Right ventricle myocardium superior (tissue), 1 donor: ENCODE measurements around the gene NKRF. TPM values are rescaled to one million over a fixed set of nuclear protein-coding genes. Genes with fewer than 3 reads are reported as not detected.
A peak's percentile ranks its signal among the peaks of the same experiment; 100 is the strongest.
"Not testable (repeated sequence)": the region's sequence is repeated elsewhere in the genome, so short reads cannot be mapped to it uniquely, and the experiment has no call there.

ENCODE experiments used
- ATAC-seq: fragments of 200-7000 bp; cut with Tn5 transposase; one replicate; pipeline ENCODE4 v1.9.1; 2020; ENCODE audit warnings: mild to moderate bottlenecking; ENCODE audit not compliant: poor library complexity
- DNase-seq: peaks from one replicate; pipeline ENCODE4 v3.0.0-alpha.2; 2020
- intact Hi-C: fragments of 100-400 bp; cut with DNase I; formaldehyde crosslinking; loops from one replicate; pipeline ENCODE4 v1.11.2; 2022
- long read RNA-seq: library from polyadenylated mRNA; unstranded; transcript quantifications from one replicate; pipeline ENCODE4 v2.0.0, GENCODE V29; 2021
- total RNA-seq: library from RNA; stranded (reverse); fragmentation: NEBNext Ultra II Directional; extraction: Animal tissue kit (Norgen Biotek cat#: 25700); gene quantifications from one replicate; pipeline ENCODE4 v1.2.1, GENCODE V29; 2021
- donor health status: DM: no; HTN: yes; CAD: no; lungs with severe emphysema.

Gene NKRF
- 4.6 TPM for total RNA-seq
- long read RNA-seq, transcript NKRF-201 (3 exons, 3,817 nt) = major isoform, 6 of 8 reads
- long read RNA-seq, partial matches to known transcripts = 0 of 8 reads
- long read RNA-seq, other reads (novel, unspliced or antisense) = 1 of 8 reads

DNA sequence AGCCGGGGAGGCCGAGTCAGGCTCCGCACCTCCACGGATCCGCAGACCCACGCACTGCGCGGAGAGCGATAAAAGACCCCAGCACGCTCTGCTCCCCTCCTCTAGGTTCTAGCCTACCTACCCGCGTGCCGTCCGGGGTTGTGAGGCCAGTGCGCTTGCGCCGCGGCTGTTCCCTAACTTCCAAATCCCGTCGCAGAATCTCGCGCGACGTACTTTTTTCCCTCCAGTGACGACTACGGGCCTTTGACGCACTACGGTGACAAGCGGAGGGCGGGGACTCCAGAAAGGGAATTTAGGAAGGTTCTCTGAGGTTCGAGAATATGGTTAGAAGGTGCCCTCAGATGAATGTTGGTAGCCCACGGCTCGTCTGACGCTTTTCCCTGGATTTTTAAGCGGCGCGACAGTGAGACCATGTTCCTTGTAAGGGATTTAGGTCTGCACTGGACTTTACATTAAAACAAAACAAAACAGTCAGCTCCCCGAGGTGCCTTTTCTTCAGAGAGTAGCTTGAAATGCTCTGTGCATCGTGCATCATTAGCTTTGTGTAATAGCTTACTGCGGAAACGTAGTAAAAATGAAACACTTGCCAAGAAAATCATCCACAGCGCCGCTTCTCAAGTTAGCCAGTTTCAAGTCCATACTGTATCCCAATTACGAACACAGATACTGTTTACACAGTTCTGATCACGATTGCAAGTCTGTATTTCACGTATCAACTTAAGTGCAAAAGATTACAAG is at the start of gene NKRF:
TSS of gene NKRF (minus strand) at position 145 of the 738 bp plus-strand sequence.
- intact Hi-C loops = no loop called here
- ATAC-seq = peak; percentile 98
- peak; percentile 96 for DNase-seq

GRCh38 chrX:119655125-119655524 is 48.9 kb upstream of the NKRF start:
- intact Hi-C loops = no loop called here
- peak; percentile 36 for ATAC-seq
- DNase-seq = no peak

DNA sequence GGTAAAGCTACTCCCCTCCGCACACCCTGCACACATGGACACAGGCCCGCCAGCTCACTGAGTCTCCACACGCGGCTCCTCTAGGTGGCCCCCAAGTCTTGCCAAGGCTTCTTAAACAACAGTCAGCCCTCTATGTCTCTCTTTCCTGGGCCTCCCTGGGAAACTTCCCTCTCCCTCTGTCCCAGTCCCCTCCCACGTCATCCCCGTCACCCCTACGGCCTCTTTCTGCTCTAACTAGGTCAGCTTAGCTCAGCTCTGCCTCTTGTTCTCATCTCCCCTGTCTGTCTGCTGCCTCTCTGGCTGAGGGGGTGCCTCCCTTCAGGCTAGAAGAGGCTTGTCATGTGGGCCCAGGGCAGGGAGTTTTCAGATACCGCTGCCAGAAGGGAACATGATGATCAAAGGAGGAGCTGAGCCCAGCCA is 47.9 kb upstream of the NKRF start:
- intact Hi-C loops = no loop called here
- DNase-seq (peak; percentile 57), ATAC-seq (peak; percentile 83)

DNA sequence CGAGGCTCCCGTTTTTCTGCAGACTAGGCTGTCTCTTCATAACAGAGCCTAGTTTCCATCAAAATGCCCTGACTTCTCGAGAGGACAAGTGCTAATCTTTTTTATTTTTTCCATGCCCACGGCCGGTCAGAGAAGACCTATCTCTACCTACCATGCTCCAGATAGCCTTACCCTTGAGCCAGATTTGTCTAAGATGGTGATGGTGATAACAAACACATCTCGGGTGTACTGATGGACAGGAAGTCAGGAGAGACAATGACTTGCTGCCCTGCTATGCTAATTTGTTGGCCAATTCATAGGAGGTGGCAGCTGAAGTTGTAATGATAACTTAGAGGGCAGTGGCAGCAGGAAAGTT is 42.2 kb upstream of the NKRF start:
- ATAC-seq = no peak
- intact Hi-C loops = no loop called here
- no peak for DNase-seq

- intact Hi-C loops = no loop called here
- DNase-seq (no peak), ATAC-seq (no peak)
Measured at GRCh38 chrX:119647552-119648420, 41.6 kb upstream of the NKRF start.

GRCh38 chrX:119647089-119647488 is 40.9 kb upstream of the NKRF start:
- ATAC-seq (no peak), DNase-seq (no peak)
- intact Hi-C loops = no loop called here

DNA sequence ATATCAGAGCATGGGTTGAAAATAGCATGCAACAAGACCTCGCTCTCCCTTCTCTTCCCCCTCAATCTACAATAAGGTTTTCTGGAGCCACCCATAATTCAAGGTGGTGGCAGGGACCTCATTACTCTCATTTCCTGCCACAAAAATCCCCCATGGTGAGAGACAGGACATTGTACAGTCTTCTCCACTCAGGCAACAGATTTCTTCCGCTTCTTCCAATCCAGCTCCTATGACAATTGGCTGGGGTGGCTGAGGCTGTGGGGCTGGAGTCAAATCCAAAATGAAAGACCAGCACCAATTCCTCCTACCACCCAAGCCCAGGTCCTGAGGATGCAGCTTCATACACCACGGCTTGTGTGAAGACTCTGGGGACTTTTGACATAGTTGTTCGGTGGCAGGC is 40.3 kb upstream of the NKRF start:
- DNase-seq (no peak), ATAC-seq (no peak)
- intact Hi-C loops = no loop called here

DNA sequence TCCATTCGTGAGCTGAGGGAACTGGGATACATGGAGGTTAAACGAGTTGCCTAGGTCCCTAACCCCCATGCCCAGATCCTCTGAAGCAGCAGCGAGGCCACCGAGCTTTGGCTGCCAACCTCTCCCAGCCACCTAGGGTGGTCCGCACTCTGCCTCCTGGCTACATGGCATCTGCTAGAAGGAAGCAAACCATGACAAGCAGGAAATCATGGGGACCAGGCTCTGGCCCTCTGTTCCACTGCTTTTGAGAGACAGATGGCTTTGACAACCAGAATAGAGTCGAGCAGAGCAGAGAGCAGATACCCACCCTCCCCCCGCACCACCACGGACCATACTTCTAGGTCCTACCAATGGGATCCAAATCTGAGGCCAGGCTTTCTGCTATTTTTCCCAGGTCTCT is 37.5 kb upstream of the NKRF start:
- intact Hi-C loops = no loop called here
- ATAC-seq (no peak), DNase-seq (no peak)

DNA sequence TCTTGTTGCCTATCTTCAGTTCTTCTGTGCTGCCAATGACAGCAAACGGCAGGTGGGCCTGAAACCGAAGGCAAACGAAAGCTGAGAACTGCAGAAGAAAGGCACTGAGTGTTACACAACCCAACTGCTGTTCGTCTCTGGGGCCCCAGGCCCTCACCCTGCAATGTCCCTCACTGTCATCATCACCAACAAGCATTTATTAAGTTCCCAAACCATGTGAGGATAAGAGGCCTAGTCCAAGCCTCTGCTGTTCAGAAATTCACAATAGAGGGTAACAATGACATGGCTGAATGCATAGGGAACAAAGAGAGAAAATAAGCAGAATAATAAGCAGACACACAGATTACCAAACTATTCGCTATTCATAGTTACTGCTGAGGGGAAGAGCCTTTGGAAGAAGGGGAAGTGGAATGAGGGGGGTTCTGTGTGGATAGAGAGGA is 34.5 kb upstream of the NKRF start:
- ATAC-seq = no peak
- intact Hi-C loops = no loop called here

DNA sequence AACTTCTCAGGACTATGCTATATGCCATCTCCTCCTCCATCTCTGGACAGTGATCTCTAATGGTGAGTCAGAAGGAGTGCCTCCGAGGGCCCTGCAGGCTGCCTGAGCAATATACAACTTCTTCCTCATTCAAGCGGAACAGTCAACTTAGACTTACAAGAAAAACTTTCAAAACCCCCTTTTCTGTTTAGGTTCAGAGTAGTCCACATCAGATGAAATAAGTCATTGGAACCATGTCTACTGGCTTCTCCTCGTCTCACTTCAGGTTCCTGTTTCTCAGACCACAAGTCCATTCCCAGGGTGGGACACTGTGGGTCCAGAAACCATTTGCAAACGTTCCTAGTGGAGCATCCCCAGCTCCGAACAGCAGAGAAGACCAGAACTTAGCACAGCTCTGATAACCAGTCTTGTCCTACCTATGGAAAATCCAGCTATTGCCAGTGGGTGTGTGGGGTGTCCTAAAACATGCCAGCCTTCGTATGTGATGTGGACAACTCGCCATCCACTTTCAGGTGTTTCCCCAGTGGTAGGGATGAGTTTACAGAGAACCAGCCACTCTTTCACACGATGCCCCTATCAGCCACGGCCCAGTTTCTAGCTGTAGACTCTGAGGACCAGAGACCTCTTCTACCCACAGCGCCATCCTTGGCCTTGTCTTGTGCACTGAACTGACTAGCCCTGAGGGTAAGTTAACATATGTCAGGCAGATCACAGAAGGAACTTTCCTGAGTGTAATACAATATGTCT is 32.7 kb upstream of the NKRF start:
- ATAC-seq (no peak), DNase-seq (no peak)
- intact Hi-C loops = no loop called here

More for the DNA sequence above, 34.5 kb upstream of the NKRF start:
- DNase-seq = no peak

DNA sequence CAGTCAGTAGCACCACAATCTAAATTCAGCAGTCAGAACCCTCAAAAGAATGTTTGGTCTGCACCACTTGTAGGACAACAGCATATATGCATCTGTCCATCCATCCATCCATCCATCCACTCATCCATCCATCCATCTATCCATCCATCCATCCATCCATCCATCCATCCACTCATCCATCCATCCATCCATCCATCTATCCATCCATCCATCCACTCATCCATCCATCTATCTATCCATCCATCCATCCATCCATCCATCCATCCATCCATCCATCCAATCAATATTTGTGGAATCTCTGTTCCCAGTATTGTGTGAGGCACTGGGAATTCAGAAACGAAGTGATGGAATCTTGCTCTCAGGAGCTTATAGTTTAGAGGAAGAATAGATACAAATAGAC is 31.2 kb upstream of the NKRF start:
- intact Hi-C loops, DNase-seq, ATAC-seq: not testable (repeated sequence)

DNA sequence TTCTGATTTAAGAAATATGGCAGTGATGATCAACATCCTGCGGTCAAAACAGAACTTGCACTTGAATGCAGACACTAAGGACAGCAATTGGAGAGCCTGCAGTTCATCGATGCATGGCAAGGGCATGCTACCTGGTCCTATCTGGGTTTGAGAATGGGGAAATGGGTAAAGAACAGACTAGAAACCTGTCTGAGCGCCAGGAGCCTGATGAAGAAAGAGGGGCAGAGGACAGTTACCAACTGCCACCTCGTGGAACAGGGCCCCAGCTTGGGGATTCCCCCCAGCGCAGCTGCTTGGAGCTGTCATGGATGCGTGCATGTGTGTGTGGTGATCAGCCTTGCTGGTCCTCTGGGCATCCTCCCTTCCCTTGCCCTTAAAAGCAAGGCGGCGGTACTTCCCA is 30.2 kb upstream of the NKRF start:
- no peak for DNase-seq
- ATAC-seq = no peak
- intact Hi-C loops = no loop called here

DNA sequence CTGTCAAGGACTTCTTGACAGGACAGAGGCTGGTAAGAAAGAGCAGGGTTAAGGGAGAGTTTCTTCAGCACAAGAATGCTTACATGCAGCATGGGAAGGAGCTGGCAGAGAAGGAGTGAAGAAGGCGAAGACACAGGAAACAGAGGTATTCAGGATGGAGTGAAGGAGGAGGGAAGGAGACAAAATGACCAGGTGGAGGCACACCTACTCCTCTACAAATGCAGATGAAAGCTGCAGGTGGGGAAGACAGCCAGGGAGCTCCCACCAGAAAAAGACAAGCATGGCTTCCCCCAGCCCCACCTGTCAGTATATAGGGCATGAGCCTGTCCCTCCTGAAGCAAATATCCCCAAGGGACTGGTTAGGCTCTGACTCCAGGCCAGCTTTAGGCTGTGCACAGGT is 29.6 kb upstream of the NKRF start:
- intact Hi-C loops = no loop called here
- DNase-seq (no peak), ATAC-seq (no peak)

- ATAC-seq (no peak), DNase-seq (no peak)
- intact Hi-C loops = no loop called here
Measured at GRCh38 chrX:119635179-119635578, 29.0 kb upstream of the NKRF start.

DNA sequence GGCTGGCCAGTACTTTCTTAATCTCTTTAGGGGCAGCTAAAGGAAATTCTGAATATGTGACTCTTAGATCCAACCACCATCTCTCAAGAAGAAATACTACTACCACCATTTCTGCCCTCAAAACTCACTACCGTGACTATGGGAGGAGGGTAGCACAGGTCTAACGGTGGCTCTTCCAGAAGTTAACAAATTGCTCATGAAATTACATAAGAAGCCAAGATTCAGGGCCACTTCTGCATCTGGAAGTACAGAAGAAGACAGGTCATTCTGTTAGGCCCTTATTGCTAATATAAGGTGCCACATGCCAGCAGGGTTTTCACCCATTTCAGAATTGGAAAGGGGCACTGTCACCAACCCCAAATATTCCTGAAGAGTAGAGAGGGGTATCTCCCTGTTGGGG is 19.6 kb upstream of the NKRF start:
- ATAC-seq (no peak), DNase-seq (no peak)
- intact Hi-C loops = no loop called here

GRCh38 chrX:119624951-119625668 is 18.9 kb upstream of the NKRF start:
- intact Hi-C loops = no loop called here
- no peak for DNase-seq
- ATAC-seq = no peak

- intact Hi-C loops = no loop called here
- DNase-seq (no peak), ATAC-seq (no peak)
Measured at GRCh38 chrX:119624417-119624816, 18.2 kb upstream of the NKRF start.

DNA sequence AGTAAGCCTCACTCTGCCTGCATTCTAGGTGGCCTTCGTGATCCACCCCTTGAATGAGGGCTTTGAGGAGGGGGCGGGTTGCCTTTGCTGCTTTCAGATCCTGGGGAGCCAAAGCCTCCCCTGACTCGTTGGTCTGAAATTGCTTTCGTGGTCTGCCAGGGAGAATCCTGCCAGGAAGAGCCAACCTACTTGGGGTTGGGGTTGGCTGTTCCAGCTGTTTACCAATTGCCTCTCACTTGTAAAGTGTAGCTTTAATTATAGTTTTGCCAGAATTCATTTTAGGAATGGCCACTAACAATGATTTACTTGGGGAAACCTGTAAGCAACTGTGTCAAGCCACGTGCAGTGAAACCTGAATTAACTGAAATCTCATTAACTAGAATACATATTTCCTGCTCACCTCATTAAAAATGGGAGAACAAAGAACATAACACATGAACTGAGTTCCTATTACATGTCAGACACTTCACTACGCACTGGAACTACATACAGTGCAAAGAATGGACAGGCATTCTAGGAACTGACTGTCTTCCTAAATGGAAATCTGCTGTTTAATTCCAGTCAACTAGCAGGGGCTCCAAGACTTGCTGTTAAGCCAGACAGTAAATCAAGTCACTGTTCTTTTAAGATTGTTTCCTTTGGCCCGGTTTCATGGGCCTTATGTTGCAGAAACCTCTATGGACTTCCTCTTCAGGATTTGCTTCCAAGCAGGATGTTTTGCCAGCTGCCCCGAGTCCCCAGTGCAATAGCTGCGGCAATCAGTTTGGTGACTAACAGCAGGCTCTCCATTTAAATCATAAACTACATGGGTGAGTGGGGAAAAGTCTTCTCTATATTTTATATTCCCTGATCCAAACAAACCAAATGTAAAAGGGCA is 16.4 kb upstream of the NKRF start:
- DNase-seq (peak; percentile 44), ATAC-seq (peak; percentile 51)
- intact Hi-C loops = no loop called here
